GM12801 (cell line): ENCODE measurements around the gene TMEM207.

Experiments
- CTCF ChIP-seq: IDR thresholded peaks from one replicate; pipeline ENCODE4 v1.5.1; 2011; ENCODE audit warnings: control low read depth; ENCODE audit not compliant: insufficient read length; ENCODE audit errors: extremely low read depth

Gene TMEM207

DNA sequence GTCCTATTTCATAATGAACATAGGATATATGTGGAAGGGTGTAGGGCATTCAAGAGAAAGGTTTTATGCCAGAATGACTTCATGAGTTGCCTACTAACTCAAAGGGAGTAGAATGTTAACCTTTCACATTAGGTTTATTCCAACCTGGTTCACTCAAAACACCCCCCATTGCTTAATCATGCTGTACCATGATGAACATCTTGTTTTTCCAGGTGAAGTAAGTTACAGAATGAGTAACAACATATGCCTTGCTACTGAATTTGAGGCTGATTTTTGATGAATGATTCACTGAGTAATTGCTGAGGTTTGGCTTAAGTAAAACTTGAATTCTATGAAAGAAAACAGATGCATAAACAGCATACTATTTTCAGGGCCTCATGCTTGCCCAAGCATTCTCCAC, 67.6 kb downstream of the TMEM207 start:
- TF ChIP-seq CTCF: no peak

GRCh38 chr3:190381441-190381840, 68.3 kb downstream of the TMEM207 start:
- no peak for TF ChIP-seq CTCF

DNA sequence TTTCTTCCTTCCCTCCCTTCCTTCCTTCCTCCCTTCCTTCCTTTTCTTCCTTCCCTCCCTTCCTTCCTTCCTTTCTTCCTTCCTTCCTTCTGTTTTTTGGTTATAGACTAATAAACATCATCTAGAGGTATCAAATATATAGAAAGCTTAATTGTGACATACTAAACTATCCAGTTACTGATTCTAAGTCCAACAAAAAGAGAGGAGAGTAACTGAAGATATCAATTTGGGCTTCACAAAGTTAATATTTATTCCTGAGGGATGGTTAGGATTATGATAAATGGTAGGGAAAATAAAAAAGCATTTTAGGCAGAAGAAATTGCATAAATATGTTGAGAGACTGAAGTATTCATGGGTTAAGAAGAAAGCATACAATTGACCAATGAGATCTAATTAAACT, 69.5 kb downstream of the TMEM207 start:
- no peak for TF ChIP-seq CTCF
